Vagina (tissue), 2 donors: Measurements from ENCODE around the gene TRMT10B.

ENCODE experiments used
- CTCF ChIP-seq, 3 experiments: fragments of 450-650 bp in 2 of 3; fragments of 200-600 bp in 1 of 3; sonication (generic) in 1 of 3; IDR thresholded peaks; one replicate each; pipeline ENCODE4 v1.5.1; 2017 to 2019; ENCODE audit warnings: antibody characterized with exemption in 3 of 3, mild to moderate bottlenecking in 2 of 3, moderate library complexity in 2 of 3
- POLR2A ChIP-seq, 2 donors: fragments of 450-650 bp; IDR thresholded peaks; one replicate each; pipeline ENCODE4 v1.6.1; 2017; ENCODE audit warnings: antibody characterized with exemption in 2 of 2, mild to moderate bottlenecking in 2 of 2, moderate library complexity in 2 of 2

GRCh38 chr9:37776328-37776727, 22.7 kb downstream of the TRMT10B start:
- TF ChIP-seq CTCF (IDR thresholded peaks at IDR 0.05), result no peak
- no peak for TF ChIP-seq POLR2A (IDR thresholded peaks at IDR 0.05)
